Stimulated activated CD4-positive, alpha-beta T cell treated with anti-CD3 and anti-CD28 coated beads, TNF-alpha, amount 100 ng/mL, for 1 hour (primary cell): Measurements from ENCODE around the gene MOCOS.

Experiments used
- DNase-seq, 3 donors: peaks; one replicate each; pipeline ENCODE4 v3.0.0-alpha.2; 2020; ENCODE audit warnings: low read depth in 3 of 3, low spot score in 1 of 3

The MOCOS gene

DNA sequence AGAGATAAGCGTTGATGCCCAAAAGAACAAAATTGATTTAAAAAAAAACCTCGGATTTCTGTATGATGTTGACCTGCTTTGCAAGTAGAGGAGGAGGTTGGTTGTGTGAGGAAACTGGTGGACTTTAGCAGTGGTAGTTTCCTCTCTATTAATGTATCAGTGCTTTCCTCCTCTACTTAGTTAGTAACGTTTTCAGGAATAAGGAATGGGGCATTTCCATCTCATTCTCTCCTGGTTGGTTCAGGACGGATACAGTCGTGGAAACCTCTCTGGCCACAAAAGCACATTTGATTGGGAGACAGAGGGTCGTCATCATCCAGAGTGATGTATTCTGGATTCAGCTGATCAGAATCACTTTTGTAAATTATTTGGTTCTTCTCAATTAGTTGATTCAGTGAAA lies 111.7 kb downstream of the MOCOS start:
- DNase-seq, result no peak

DNA sequence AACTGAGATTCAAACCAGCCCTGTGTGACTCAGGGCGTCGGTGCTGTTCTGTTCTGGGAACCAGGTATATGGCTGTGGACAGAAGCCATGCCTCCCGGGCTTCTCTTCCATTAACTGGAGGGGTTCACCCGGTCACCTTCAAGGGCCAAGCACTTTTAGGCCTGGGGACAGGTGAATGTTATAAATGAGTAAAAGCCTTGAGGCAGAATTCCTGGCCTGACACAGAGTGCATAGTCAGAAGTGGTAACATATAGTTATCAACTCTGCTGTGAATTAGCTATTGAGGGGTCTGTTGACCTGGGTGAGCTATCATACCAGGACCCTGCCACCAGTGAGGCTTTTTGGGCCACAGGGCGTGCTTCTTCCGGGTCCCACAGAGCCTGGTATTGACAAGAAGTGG lies 112.9 kb downstream of the MOCOS start:
- DNase-seq, result no peak

DNA sequence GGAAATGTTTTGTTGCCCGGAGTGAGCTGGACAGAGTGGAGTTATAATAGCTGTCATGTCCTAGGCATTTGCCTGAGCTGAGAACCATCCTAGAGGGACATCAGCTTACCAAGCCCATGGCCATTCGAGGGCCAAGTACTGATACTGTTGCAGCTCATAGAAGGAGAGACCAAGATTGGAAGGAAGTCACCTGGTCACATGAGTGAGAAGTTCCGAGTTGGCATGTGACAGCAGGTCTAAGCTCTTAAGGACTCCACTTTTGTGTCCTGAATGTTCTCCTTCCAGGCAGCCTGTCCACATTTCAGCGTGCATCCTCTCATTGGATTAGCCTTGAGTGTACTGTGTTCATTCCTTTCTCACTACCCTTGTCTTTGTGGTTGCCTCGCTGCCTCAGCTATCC lies 114.6 kb downstream of the MOCOS start:
- DNase-seq, result no peak

DNA sequence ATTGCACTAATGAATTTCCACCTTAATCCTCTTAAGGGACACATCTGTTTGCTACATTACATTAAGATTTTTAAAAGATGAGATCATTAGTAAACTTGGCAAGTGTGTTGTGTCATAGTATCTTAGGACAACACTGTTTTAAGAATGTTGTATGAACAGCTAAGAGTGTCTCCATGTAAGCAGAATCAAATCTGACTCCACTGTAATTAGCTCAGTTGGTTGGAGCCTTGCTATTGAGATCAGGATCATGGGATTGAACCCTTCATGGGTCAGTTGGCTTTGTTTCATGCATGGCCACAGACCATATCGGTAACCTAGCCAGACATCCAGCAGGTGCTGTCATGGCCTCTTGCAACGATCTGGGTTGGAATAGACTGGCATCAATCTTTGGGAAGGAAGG lies 115.4 kb downstream of the MOCOS start:
- no peak for DNase-seq

DNA sequence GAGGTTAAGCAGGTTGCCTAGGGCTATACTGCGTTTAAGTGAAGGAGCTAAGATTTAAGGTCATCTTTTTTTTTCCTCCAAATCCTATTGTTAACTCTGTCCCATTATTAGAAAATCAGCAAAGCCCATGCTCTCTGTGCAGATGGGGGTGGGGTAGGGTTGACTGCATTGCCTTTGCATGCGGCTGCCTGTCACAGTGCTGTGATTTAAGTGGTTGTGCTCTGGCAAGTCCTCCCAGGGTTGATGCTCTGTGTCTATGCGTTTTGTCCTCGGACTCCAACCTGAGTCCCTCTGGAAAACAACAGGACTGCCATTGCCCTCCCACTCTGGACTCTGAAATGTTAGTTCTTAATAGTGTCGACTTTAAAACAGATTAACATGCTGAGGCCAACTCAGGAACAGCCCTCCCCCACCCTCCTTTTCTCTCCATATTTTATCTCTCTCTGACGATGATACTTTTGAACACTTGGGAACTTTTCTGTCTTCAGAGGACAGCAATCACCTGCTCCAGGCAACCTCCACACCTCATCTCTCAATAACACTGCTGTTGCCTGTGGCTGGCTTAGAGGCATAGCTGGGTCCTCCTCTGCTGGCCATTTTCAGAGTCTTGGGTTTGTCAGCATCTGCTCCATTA lies 116.0 kb downstream of the MOCOS start:
- no peak for DNase-seq

DNA sequence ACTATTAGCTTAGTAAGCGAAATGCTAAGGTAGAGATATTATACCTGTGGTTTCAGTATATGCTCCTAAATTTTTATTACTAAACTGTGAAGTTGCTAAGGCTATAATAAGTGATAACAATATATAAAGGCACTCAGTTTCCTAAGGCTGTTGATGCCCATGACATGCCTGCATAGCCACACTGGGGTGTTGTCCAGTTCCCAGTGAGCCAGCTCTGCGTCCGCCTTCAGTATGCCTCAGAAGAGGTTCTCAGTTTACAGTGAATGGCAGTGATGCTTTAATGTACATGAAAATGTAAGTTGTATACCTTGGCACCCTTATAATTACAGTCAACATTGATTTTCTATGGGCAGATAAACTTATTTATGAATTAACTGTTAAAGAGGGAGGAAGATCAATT lies 117.4 kb downstream of the MOCOS start:
- DNase-seq, result no peak

DNA sequence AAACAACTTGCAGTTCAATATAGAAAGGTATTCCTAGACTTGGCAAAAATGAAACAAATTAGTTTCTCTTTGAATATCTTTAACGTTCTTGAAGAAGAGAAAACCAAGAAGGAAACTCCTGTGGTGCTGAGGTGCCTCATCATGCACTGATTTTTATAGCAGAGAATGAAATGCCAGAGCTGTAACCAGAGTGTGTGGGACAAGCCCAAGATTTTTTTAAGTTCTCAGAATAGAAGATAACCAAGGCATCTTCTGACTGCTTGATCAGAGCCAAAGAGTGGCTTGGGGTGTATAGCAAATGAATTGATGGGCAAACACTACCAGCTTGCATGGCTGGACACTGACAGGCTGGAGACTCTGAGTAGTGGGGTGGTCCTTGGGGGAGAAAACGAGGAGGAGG lies 118.1 kb downstream of the MOCOS start:
- no peak for DNase-seq

DNA sequence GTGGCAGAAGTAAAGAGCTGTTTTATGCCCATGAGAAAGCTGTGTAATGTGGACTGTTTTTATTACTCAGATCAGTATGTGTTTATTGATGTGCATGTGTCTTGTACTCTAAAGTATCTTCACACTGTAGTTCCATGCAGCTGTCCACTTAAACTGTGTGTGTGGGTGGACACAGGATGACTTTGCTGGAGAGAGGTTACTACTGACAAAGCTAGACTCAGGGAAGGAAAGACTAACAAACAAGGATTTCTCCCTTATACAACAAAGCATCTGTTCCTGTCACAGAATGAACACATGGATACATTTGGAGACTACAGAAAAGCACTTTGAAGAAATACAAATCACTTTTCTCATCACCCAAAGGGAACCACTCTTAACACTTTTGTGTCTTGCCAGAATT lies 120.2 kb downstream of the MOCOS start:
- DNase-seq, result no peak

DNA sequence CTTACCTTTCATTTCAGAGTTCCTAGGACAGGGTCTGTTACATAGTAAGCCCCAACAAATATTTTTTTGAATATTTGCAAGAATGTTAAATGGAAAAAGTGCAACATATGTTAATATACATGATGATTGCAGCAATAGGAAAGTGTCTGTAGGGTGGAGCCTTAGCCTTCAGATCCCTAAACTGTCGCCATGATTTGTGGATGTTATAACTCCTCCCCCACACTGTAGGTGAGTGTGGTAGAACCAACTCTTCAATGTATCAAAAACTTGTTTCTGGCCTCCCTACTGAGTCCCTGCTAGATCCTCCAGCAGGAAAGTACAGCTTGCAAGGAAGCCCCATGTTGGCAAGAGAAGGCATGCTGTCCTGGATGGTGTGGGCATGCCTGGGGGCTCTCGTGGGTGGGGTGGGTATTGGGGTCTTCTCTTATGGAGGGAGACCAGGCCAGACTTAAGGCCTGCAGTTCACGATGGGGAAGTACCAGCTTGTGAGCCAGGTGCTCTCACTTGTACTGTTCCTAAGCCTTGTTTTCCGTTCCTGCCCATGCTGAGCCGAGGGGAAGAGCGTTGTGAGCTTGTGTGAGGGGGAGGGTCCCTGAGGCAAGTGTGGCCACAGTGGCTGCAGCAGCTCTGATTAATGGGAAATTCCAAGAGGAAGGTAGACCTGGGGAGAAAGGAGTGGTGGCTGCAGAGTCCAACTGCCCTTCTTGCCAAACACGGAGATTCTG lies 121.6 kb downstream of the MOCOS start:
- no peak for DNase-seq

DNA sequence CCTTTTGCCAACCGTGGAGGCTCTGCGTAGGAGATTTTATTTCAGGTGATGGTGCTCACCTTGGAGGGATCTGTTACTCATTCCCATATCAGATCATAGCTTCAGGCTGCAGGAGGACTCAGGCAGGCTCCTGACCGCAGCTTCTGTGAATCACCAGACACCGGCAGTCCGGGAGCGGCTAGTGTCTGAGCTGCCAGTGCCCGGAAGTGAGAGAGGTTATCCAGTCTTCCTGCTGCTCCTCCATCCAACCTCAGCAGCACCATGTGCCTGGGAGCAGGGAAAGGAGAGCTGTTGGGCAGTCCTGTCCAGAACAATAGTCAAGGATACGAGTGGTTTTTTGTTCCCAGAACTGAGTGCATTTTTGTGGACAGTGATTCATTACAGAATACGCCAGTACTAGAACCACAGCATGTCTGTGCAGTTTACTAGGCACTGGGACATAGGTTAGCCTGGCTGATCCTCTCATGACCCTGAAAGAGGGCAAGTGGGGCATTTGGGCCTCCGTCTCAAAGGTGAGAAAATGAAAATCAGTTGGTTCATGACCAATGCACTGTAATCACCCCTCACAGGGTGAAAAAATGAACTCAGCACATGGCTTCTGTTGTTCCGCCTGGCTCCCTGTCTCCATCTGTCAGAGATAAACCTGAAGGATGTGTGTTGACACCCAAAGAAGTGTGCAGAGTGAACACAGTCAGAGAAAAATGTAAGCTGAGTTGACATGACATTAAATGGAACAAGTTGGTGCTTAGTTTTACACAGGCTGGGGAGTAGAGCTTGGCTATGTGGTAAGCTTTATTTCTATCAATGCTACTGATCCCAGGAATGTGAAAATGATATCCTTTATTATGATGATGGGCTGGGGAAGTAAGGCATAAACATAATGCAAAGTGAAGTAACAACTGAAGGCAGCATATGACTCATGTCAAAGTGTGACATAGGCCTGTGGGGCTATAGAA lies 122.4 kb downstream of the MOCOS start:
- no peak for DNase-seq

DNA sequence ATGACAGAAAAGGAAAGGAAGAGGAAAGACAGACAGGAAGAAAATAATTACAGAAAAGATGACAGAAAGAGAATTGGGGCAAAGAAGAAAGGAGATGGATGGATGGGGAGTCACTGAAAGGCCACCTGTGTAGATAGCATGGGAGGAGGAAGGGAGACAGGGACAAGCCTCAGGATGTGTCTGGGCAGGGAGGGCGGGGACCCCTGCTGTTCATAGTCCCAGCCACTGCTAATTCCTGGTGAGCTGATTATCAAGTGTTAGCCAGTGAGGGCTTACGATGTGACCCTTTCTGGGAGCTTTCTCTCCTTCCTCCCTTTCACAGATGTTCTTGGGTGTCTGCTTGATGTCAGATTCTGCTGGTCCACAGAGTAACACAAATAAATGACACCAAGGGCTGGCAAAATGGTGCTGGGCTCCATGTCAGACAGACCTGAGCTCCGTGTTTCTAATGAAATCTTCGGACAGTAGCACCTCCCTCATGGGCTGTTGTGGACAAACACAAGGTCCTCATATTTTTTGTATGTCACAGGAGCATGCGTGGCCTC lies 123.8 kb downstream of the MOCOS start:
- no peak for DNase-seq

DNA sequence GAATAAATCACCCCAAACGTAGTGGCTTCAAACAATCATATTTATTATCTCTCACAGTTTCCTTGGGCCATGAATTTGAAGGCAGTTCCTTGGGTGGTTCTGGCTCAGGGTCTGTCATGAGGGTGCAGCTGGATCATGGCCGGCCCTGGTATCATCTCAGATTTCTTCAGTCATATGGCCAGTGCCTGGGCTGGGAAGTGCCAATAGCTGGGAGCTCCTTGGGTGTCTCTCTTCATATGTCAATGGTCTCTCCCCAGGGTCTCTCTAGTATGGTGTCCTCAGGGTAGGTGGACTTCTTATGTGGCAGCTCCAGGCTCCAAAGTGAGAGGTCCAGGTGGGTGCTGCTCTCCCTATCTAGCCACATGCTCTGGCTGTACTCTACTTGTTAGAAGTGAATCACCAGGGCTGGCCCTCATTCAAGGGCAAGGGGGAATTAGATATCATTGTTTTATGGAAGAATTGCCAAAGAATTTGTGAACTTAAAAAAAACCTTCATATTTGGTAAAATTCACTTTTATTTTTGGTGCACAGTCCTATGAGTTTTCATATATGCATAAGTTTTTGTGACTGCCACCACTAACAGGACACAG lies 125.6 kb downstream of the MOCOS start:
- no peak for DNase-seq

DNA sequence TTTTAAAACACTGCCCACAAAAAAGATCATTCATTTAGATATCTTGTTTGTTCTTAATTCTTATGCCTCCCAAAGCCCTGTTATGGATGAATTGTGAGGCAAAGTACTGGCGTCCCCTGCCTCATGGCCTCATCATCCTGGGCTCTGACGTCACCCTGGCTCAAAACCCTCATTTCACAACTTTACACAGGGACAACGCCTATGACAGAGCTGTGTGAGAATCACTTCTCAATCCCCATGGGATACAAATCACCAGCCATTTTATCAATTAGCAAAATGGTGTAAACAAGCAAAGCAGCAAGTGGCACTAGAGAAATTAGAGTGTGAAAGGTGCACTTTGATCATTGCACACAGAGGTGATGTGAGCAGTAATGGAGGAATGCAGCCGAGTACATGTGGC lies 126.8 kb downstream of the MOCOS start:
- DNase-seq, result no peak

DNA sequence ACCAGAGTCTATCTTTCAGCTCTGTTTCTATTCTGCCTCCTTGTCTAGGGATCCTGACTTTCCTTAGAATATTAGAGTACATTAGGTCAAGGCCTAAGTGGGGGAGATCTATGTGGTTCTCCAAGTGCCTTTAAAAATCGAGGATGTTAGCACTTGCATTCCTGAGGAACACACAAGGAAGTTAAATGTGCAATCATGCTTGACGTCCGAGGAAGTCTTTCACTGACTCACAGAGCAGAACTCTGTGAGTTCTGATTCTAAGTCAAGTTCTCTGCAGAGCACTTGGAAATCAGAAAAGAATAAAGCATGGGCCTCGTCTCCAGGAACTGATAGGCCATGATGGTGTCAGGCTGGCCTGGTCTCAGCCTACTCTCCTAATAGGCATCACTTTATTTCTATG lies 127.5 kb downstream of the MOCOS start:
- no peak for DNase-seq

DNA sequence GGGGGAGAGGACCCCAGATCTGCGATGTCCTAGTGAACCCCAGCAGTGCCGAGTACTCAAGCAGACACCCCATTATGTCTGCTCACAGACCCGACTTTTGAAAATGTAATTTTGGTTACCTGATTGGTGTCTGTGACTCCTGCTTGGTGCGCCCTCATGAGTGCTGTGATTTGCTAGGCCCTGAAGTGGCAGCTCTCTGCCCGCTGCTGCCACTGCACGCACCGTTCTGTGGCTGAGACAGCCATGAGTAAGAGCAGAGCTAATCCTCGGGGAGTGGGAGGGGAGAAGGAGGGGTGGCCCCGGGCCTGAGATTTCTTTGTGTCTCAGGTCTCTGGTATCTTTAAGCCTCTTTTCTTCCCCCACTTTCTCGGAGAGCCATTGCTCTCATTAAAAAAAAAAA lies 128.4 kb downstream of the MOCOS start:
- DNase-seq, result no peak

DNA sequence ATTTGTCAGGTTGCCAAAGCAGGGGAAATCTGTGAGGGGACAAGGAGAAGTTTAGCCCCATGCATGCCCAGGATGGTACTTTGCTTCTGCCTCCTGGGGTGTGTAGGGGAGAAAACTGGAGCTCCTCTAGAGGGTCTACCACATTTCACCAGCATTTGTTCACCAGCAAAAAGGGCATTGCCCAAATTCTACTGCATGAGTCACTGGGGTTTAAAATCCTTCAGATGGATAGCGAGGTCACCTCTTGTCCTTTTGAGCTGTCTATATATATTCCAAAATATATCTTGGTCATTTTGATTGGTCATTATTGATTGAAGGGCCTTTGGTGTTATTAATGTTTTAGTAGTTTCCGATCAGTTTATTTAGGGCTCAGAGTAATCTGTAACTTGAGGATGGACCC lies 128.9 kb downstream of the MOCOS start:
- DNase-seq, result no peak
